ENCODE results near the gene PTGES.
"Not testable (repeated sequence)": the region's sequence is repeated elsewhere in the genome, so short reads cannot be mapped to it uniquely, and the experiment has no call there.

The PTGES gene

GRCh38 chr9:129768486-129768885, 15.6 kb upstream of the PTGES start:
- H3K9me3 ChIP-seq (replicated peaks; ENCODE audit: low read length) = no peaks in the 10 kb centered on the region

GRCh38 chr9:129765764-129766317, 13.0 kb upstream of the PTGES start:
- Histone ChIP-seq H3K9me3 (replicated peaks; ENCODE audit: low read length) (no peaks in the 10 kb centered on the region), H3K27me3 (ENCODE audit: control insufficient read depth, insufficient read depth, low read length) (peaks cover 9% of the 10 kb centered on the region), H3K9ac (ENCODE audit: low read depth, low read length) (no peak overlapping the region), H3K4me1 (ENCODE audit: control insufficient read depth, insufficient read depth, low read length) (peaks cover 27% of the 10 kb centered on the region), H3K36me3 (ENCODE audit: insufficient read depth, low read length) (no peaks in the 10 kb centered on the region), H3K4me2 (ENCODE audit: low read length) (no peak overlapping the region), H3K4me3 (ENCODE audit: low read length) (no peak overlapping the region)

More at GRCh38 chr9:129768486-129768885, 15.6 kb upstream of the PTGES start:
- H3K27me3 ChIP-seq (ENCODE audit: control insufficient read depth, insufficient read depth, low read length) = peaks cover 10% of the 10 kb centered on the region
- peaks cover 5% of the 10 kb centered on the region for H3K4me1 ChIP-seq (ENCODE audit: control insufficient read depth, insufficient read depth, low read length)
- H3K9ac ChIP-seq (ENCODE audit: low read depth, low read length) = no peak overlapping the region
- no peak overlapping the region for H3K4me2 ChIP-seq (ENCODE audit: low read length)
- no peak overlapping the region for H3K4me3 ChIP-seq (ENCODE audit: low read length)
- H3K36me3 ChIP-seq (ENCODE audit: insufficient read depth, low read length) = no peaks in the 10 kb centered on the region

- H3K4me3 ChIP-seq (ENCODE audit: low read length) = no peak overlapping the region
- H3K36me3 ChIP-seq (ENCODE audit: insufficient read depth, low read length) = no peaks in the 10 kb centered on the region
- H3K4me1 ChIP-seq (ENCODE audit: control insufficient read depth, insufficient read depth, low read length) = peaks cover 27% of the 10 kb centered on the region
- peak overlapping the region; percentile 20 for H3K9ac ChIP-seq (ENCODE audit: low read depth, low read length)
- H3K9me3 ChIP-seq (replicated peaks; ENCODE audit: low read length) = no peaks in the 10 kb centered on the region
- peaks cover 4% of the 10 kb centered on the region for H3K27me3 ChIP-seq (ENCODE audit: control insufficient read depth, insufficient read depth, low read length)
- H3K4me2 ChIP-seq (ENCODE audit: low read length) = peak overlapping the region; percentile 27
Observed at GRCh38 chr9:129762985-129763926, 10.4 kb upstream of the PTGES start.

GRCh38 chr9:129762370-129762984, 9.6 kb upstream of the PTGES start:
- not testable (repeated sequence) for H3K9me3 ChIP-seq (replicated peaks; ENCODE audit: low read length); H3K27me3 ChIP-seq (ENCODE audit: control insufficient read depth, insufficient read depth, low read length); H3K36me3 ChIP-seq (ENCODE audit: insufficient read depth, low read length); H3K4me3 ChIP-seq (ENCODE audit: low read length)
- peaks cover 27% of the 10 kb centered on the region for H3K4me1 ChIP-seq (ENCODE audit: control insufficient read depth, insufficient read depth, low read length)
- peak overlapping the region; percentile 20 for H3K9ac ChIP-seq (ENCODE audit: low read depth, low read length)
- H3K4me2 ChIP-seq (ENCODE audit: low read length) = peak overlapping the region; percentile 27

- Histone ChIP-seq H3K9me3 (replicated peaks; ENCODE audit: low read length) (no peaks in the 10 kb centered on the region), H3K4me3 (ENCODE audit: low read length) (no peak overlapping the region), H3K4me1 (ENCODE audit: control insufficient read depth, insufficient read depth, low read length) (peaks cover 27% of the 10 kb centered on the region), H3K27me3 (ENCODE audit: control insufficient read depth, insufficient read depth, low read length) (peaks cover 2% of the 10 kb centered on the region), H3K36me3 (ENCODE audit: insufficient read depth, low read length) (no peaks in the 10 kb centered on the region), H3K4me2 (ENCODE audit: low read length) (peak overlapping the region; percentile 15), H3K9ac (ENCODE audit: low read depth, low read length) (no peak overlapping the region)
Observed at GRCh38 chr9:129761901-129762369, 9.1 kb upstream of the PTGES start.

- peaks cover 27% of the 10 kb centered on the region for H3K4me1 ChIP-seq (ENCODE audit: control insufficient read depth, insufficient read depth, low read length)
- H3K27me3 ChIP-seq (ENCODE audit: control insufficient read depth, insufficient read depth, low read length) = no peaks in the 10 kb centered on the region
- no peaks in the 10 kb centered on the region for H3K36me3 ChIP-seq (ENCODE audit: insufficient read depth, low read length)
- peak overlapping the region; percentile 13 for H3K4me2 ChIP-seq (ENCODE audit: low read length)
- no peaks in the 10 kb centered on the region for H3K9me3 ChIP-seq (replicated peaks; ENCODE audit: low read length)
- no peak overlapping the region for H3K4me3 ChIP-seq (ENCODE audit: low read length)
- H3K9ac ChIP-seq (ENCODE audit: low read depth, low read length) = no peak overlapping the region
Observed at GRCh38 chr9:129761293-129761900, 8.6 kb upstream of the PTGES start.

- H3K9ac ChIP-seq (ENCODE audit: low read depth, low read length); H3K36me3 ChIP-seq (ENCODE audit: insufficient read depth, low read length); H3K27me3 ChIP-seq (ENCODE audit: control insufficient read depth, insufficient read depth, low read length); H3K4me2 ChIP-seq (ENCODE audit: low read length); H3K4me3 ChIP-seq (ENCODE audit: low read length); H3K9me3 ChIP-seq (replicated peaks; ENCODE audit: low read length): not testable (repeated sequence)
- peaks cover 27% of the 10 kb centered on the region for H3K4me1 ChIP-seq (ENCODE audit: control insufficient read depth, insufficient read depth, low read length)
Observed at GRCh38 chr9:129760784-129761183, 7.9 kb upstream of the PTGES start.

GRCh38 chr9:129759804-129760502, 7.1 kb upstream of the PTGES start:
- Histone ChIP-seq H3K9ac (ENCODE audit: low read depth, low read length) (no peak overlapping the region), H3K9me3 (replicated peaks; ENCODE audit: low read length) (no peaks in the 10 kb centered on the region), H3K4me1 (ENCODE audit: control insufficient read depth, insufficient read depth, low read length) (peaks cover 27% of the 10 kb centered on the region), H3K27me3 (ENCODE audit: control insufficient read depth, insufficient read depth, low read length) (peaks cover 12% of the 10 kb centered on the region), H3K4me2 (ENCODE audit: low read length) (no peak overlapping the region), H3K36me3 (ENCODE audit: insufficient read depth, low read length) (no peaks in the 10 kb centered on the region), H3K4me3 (ENCODE audit: low read length) (no peak overlapping the region)

- Histone ChIP-seq H3K4me2 (ENCODE audit: low read length) (no peak overlapping the region), H3K36me3 (ENCODE audit: insufficient read depth, low read length) (no peaks in the 10 kb centered on the region), H3K9me3 (replicated peaks; ENCODE audit: low read length) (no peaks in the 10 kb centered on the region), H3K27me3 (ENCODE audit: control insufficient read depth, insufficient read depth, low read length) (peaks cover 15% of the 10 kb centered on the region), H3K9ac (ENCODE audit: low read depth, low read length) (no peak overlapping the region), H3K4me1 (ENCODE audit: control insufficient read depth, insufficient read depth, low read length) (peaks cover 27% of the 10 kb centered on the region), H3K4me3 (ENCODE audit: low read length) (no peak overlapping the region)
Observed at GRCh38 chr9:129759319-129759718, 6.5 kb upstream of the PTGES start.

GRCh38 chr9:129757045-129757444, 4.2 kb upstream of the PTGES start:
- H3K4me1 ChIP-seq (ENCODE audit: control insufficient read depth, insufficient read depth, low read length) = peaks cover 23% of the 10 kb centered on the region
- no peaks in the 10 kb centered on the region for H3K36me3 ChIP-seq (ENCODE audit: insufficient read depth, low read length)
- H3K9ac ChIP-seq (ENCODE audit: low read depth, low read length) = no peak overlapping the region

GRCh38 chr9:129756191-129756590, 3.3 kb upstream of the PTGES start:
- H3K36me3 ChIP-seq (ENCODE audit: insufficient read depth, low read length) = no peaks in the 10 kb centered on the region
- peaks cover 36% of the 10 kb centered on the region for H3K27me3 ChIP-seq (ENCODE audit: control insufficient read depth, insufficient read depth, low read length)
- H3K4me3 ChIP-seq (ENCODE audit: low read length) = no peak overlapping the region
- H3K4me2 ChIP-seq (ENCODE audit: low read length) = no peak overlapping the region
- no peak overlapping the region for H3K9ac ChIP-seq (ENCODE audit: low read depth, low read length)
- peaks cover 18% of the 10 kb centered on the region for H3K4me1 ChIP-seq (ENCODE audit: control insufficient read depth, insufficient read depth, low read length)
- H3K9me3 ChIP-seq (replicated peaks; ENCODE audit: low read length) = no peaks in the 10 kb centered on the region

More at GRCh38 chr9:129757045-129757444, 4.2 kb upstream of the PTGES start:
- peaks cover 31% of the 10 kb centered on the region for H3K27me3 ChIP-seq (ENCODE audit: control insufficient read depth, insufficient read depth, low read length)
- no peaks in the 10 kb centered on the region for H3K9me3 ChIP-seq (replicated peaks; ENCODE audit: low read length)
- H3K4me3 ChIP-seq (ENCODE audit: low read length) = no peak overlapping the region
- H3K4me2 ChIP-seq (ENCODE audit: low read length) = no peak overlapping the region

Measured in skeletal muscle satellite cell (primary cell).